SK-N-SH (cell line): Measurements from ENCODE around the gene SLC14A1. TPM values are rescaled to one million over a fixed set of nuclear protein-coding genes. Genes with fewer than 3 reads are reported as not detected.

ENCODE experiments used
- CTCF ChIA-PET: fragments of 300-600, 350-600 bp; formaldehyde crosslinking; extraction: SDS; loops from one replicate; lab custom pipeline; 2021; lab: Yijun Ruan, JAX
- POLR2A ChIA-PET: fragments of 350-600 bp; sonication (Branson Sonifier 250); formaldehyde crosslinking; extraction: SDS; loops from one replicate; lab custom pipeline; 2020; ENCODE audit warnings: antibody characterized with exemption, inconsistent platforms; lab: Yijun Ruan, JAX
- DNase-seq: peaks from one replicate; pipeline ENCODE4 v3.0.0; 2012
- H2AFZ ChIP-seq: fragments of 200-600 bp; sonication (generic); 2 replicates; pipeline ENCODE4 v1.8.1; 2016; ENCODE audit warnings: antibody characterized with exemption, mild to moderate bottlenecking, low read depth
- H3F3A ChIP-seq: fragments of 200-600 bp; sonication (generic); replicated peaks from 2 replicates; pipeline ENCODE3; 2016; ENCODE audit warnings: antibody characterized with exemption, mild to moderate bottlenecking; ENCODE audit not compliant: insufficient read depth
- H3K27ac ChIP-seq, 2 experiments: fragments of 200-500 bp in 1 of 2; fragments of 200-600 bp in 1 of 2; sonication (Bioruptor generic) in 1 of 2; sonication (generic), shearing (Covaris generic) in 1 of 2; 2 replicates each; pipeline versions ENCODE4 v1.5.1 to v1.6.1; 2014 to 2016; ENCODE audit warnings: low read depth in 2 of 2, inconsistent platforms in 1 of 2, low read length in 1 of 2, mild to moderate bottlenecking in 1 of 2, mixed read lengths in 1 of 2
- H3K27me3 ChIP-seq: fragments of 200-600 bp; sonication (generic), shearing (Covaris generic); 2 replicates; pipeline ENCODE4 v1.6.1; 2016; ENCODE audit warnings: mixed run types; ENCODE audit not compliant: insufficient read depth
- H3K36me3 ChIP-seq, 2 experiments: fragments of 200-500 bp in 1 of 2; fragments of 200-600 bp in 1 of 2; sonication (Bioruptor generic) in 1 of 2; sonication (generic) in 1 of 2; replicated peaks in 1 of 2; 2 replicates each; pipeline versions ENCODE3 to v1.5.1; 2014 to 2016; ENCODE audit warnings: low read length in 1 of 2, mild to moderate bottlenecking in 1 of 2; ENCODE audit not compliant: insufficient read depth in 2 of 2, control insufficient read depth in 1 of 2
- H3K4me1 ChIP-seq, 2 experiments: fragments of 200-500 bp in 1 of 2; fragments of 200-600 bp in 1 of 2; sonication (Bioruptor generic) in 1 of 2; sonication (generic), shearing (Covaris generic) in 1 of 2; 2 replicates each; pipeline versions ENCODE4 v1.5.1 to v1.6.1; 2014 to 2016; ENCODE audit warnings: low read depth in 1 of 2, low read length in 1 of 2, mixed run types in 1 of 2; ENCODE audit not compliant: insufficient read depth in 2 of 2, control insufficient read depth in 1 of 2
- H3K4me2 ChIP-seq: fragments of 200-600 bp; sonication (generic), shearing (Covaris generic); 2 replicates; pipeline ENCODE4 v1.6.1; 2017; ENCODE audit warnings: mixed run types
- H3K4me3 ChIP-seq, 2 experiments: fragments of 200-500 bp in 1 of 2; fragments of 200-600 bp in 1 of 2; sonication (Bioruptor generic) in 1 of 2; sonication (generic), shearing (Covaris generic) in 1 of 2; 2 replicates each; pipeline versions ENCODE4 v1.5.1 to v1.8.1; 2014 to 2016; ENCODE audit warnings: low read depth in 2 of 2, inconsistent platforms in 1 of 2, low read length in 1 of 2, mild to moderate bottlenecking in 1 of 2, mixed read lengths in 1 of 2, moderate library complexity in 1 of 2
- H3K79me2 ChIP-seq: fragments of 200-600 bp; sonication (generic); 2 replicates; pipeline ENCODE4 v1.8.1; 2017; ENCODE audit warnings: mild to moderate bottlenecking; ENCODE audit not compliant: insufficient read depth
- H3K9ac ChIP-seq: fragments of 200-600 bp; sonication (generic); 2 replicates; pipeline ENCODE4 v1.6.1; 2017; ENCODE audit warnings: mixed run types
- H3K9me2 ChIP-seq: fragments of 200-600 bp; sonication (generic); 2 replicates; pipeline ENCODE4 v1.6.1; 2017; ENCODE audit warnings: mixed run types
- H3K9me3 ChIP-seq: fragments of 200-600 bp; sonication (generic); 2 replicates; pipeline ENCODE4 v1.6.1; 2017; ENCODE audit warnings: mixed run types, mild to moderate bottlenecking, moderate library complexity
- H4K20me1 ChIP-seq: fragments of 200-600 bp; sonication (generic); 2 replicates; pipeline ENCODE4 v1.6.1; 2017; ENCODE audit warnings: mild to moderate bottlenecking, mixed run types; ENCODE audit not compliant: insufficient read depth
- CHD2 ChIP-seq: fragments of 150-350 bp; IDR thresholded peaks from 2 replicates; pipeline ENCODE4 v1.6.1; 2018; ENCODE audit warnings: low read length; ENCODE audit not compliant: partially characterized antibody
- CTCF ChIP-seq: fragments of 200-600 bp; sonication (generic); IDR thresholded peaks from 2 replicates; pipeline ENCODE4 v1.6.1; 2017; ENCODE audit warnings: antibody characterized with exemption, mild to moderate bottlenecking, moderate library complexity
- EZH2phosphoT487 ChIP-seq: fragments of 200-600 bp; sonication (generic); IDR thresholded peaks from 2 replicates; pipeline ENCODE4 v1.6.1; 2017; ENCODE audit warnings: low read depth, mixed run types, mild to moderate bottlenecking, antibody characterized with exemption, moderate library complexity, borderline replicate concordance
- FOSL2 ChIP-seq: IDR thresholded peaks from 2 replicates; pipeline ENCODE4 v1.4.0; 2012; ENCODE audit warnings: low read depth, mild to moderate bottlenecking, moderate library complexity, borderline replicate concordance
- IRF3 ChIP-seq: fragments of 150-350 bp; IDR thresholded peaks from 2 replicates; pipeline ENCODE4 v1.6.1; 2016; ENCODE audit warnings: mild to moderate bottlenecking, low read depth, low read length
- NRF1 ChIP-seq: IDR thresholded peaks from 2 replicates; pipeline ENCODE4 v1.6.1; 2012; ENCODE audit warnings: low read depth, mild to moderate bottlenecking, low read length
- PBX3 ChIP-seq: IDR thresholded peaks from 2 replicates; pipeline ENCODE4; 2012
- POLR2AphosphoS5 ChIP-seq: IDR thresholded peaks from 2 replicates; pipeline ENCODE4 v1.6.1; 2012; ENCODE audit warnings: low read depth, low read length
- RFX5 ChIP-seq: IDR thresholded peaks from 2 replicates; pipeline ENCODE4 v1.6.1; 2012; ENCODE audit warnings: mild to moderate bottlenecking, improper control_type of control experiment, low read length
- SIN3A ChIP-seq: IDR thresholded peaks from 2 replicates; pipeline ENCODE4 v1.6.1; 2012; ENCODE audit warnings: low read depth, mild to moderate bottlenecking, low read length, moderate library complexity, borderline replicate concordance
- TAF1 ChIP-seq: IDR thresholded peaks from 2 replicates; pipeline ENCODE4 v1.6.1; 2012; ENCODE audit warnings: low read depth, mild to moderate bottlenecking, low read length, moderate library complexity, borderline replicate concordance
- TCF12 ChIP-seq: IDR thresholded peaks from 2 replicates; pipeline ENCODE4 v1.4.0; 2012
- TEAD4 ChIP-seq: IDR thresholded peaks from 2 replicates; pipeline ENCODE4 v1.4.0; 2012; ENCODE audit warnings: mild to moderate bottlenecking, borderline replicate concordance; ENCODE audit not compliant: insufficient read depth
- WGBS: methylation state at CpG from one replicate; pipeline ENCODE4 v1.1.6; 2017; ENCODE audit warnings: low lambda C conversion rate; 5-methylcytosine and 5-hydroxymethylcytosine counted together
- polyA plus RNA-seq, 3 experiments: library from polyadenylated mRNA; depleted of rRNA; stranded (reverse); fragments of >200 nt; gene quantifications; 2 replicates each; pipeline ENCODE4 v1.2.3, GENCODE V29; 2012
- TF ChIP-seq, protein P1 (sequence below): IDR thresholded peaks from 2 replicates; pipeline ENCODE4 v1.4.0; 2012; ENCODE audit warnings: low read depth, borderline replicate concordance
- TF ChIP-seq, protein P2 (sequence below): fragments of 150-350 bp; IDR thresholded peaks from 2 replicates; pipeline ENCODE4 v1.6.1; 2017; ENCODE audit warnings: antibody characterized with exemption, low read length, low read depth, borderline replicate concordance
- TF ChIP-seq, protein P3 (sequence below): IDR thresholded peaks from 2 replicates; pipeline ENCODE4 v1.6.1; 2012; ENCODE audit warnings: mild to moderate bottlenecking, low read depth, low read length, moderate library complexity
- TF ChIP-seq, protein P4 (sequence below): IDR thresholded peaks from 2 replicates; pipeline ENCODE4 v1.4.0; 2012; ENCODE audit warnings: low read depth

SLC14A1 gene
- polyA plus RNA-seq, 1 of the 3 experiments (the other 2 are of a cell fraction): 2.4 TPM

GRCh38 chr18:45745817-45746461, 22.0 kb downstream of the SLC14A1 start:
- H3K9me2 ChIP-seq: no peaks in the 10 kb centered on the region
- no peak overlapping the region for H3K4me3 ChIP-seq
- H3K4me2 ChIP-seq: no peak overlapping the region
- TF ChIP-seq CHD2 (no peak), POLR2AphosphoS5 (no peak), FOSL2 (no peak), EZH2phosphoT487 (no peak), TAF1 (no peak), TEAD4 (no peak), SIN3A (no peak), PBX3 (no peak), IRF3 (no peak), CTCF (no peak), TCF12 (no peak), RFX5 (no peak), NRF1 (no peak)
- TF ChIP-seq, protein P1, sequence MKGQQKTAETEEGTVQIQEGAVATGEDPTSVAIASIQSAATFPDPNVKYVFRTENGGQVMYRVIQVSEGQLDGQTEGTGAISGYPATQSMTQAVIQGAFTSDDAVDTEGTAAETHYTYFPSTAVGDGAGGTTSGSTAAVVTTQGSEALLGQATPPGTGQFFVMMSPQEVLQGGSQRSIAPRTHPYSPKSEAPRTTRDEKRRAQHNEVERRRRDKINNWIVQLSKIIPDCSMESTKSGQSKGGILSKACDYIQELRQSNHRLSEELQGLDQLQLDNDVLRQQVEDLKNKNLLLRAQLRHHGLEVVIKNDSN: no peak
- TF ChIP-seq, protein P2, sequence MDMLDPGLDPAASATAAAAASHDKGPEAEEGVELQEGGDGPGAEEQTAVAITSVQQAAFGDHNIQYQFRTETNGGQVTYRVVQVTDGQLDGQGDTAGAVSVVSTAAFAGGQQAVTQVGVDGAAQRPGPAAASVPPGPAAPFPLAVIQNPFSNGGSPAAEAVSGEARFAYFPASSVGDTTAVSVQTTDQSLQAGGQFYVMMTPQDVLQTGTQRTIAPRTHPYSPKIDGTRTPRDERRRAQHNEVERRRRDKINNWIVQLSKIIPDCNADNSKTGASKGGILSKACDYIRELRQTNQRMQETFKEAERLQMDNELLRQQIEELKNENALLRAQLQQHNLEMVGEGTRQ: no peak
- TF ChIP-seq, protein P3, sequence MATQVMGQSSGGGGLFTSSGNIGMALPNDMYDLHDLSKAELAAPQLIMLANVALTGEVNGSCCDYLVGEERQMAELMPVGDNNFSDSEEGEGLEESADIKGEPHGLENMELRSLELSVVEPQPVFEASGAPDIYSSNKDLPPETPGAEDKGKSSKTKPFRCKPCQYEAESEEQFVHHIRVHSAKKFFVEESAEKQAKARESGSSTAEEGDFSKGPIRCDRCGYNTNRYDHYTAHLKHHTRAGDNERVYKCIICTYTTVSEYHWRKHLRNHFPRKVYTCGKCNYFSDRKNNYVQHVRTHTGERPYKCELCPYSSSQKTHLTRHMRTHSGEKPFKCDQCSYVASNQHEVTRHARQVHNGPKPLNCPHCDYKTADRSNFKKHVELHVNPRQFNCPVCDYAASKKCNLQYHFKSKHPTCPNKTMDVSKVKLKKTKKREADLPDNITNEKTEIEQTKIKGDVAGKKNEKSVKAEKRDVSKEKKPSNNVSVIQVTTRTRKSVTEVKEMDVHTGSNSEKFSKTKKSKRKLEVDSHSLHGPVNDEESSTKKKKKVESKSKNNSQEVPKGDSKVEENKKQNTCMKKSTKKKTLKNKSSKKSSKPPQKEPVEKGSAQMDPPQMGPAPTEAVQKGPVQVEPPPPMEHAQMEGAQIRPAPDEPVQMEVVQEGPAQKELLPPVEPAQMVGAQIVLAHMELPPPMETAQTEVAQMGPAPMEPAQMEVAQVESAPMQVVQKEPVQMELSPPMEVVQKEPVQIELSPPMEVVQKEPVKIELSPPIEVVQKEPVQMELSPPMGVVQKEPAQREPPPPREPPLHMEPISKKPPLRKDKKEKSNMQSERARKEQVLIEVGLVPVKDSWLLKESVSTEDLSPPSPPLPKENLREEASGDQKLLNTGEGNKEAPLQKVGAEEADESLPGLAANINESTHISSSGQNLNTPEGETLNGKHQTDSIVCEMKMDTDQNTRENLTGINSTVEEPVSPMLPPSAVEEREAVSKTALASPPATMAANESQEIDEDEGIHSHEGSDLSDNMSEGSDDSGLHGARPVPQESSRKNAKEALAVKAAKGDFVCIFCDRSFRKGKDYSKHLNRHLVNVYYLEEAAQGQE: no peak
- TF ChIP-seq, protein P4, sequence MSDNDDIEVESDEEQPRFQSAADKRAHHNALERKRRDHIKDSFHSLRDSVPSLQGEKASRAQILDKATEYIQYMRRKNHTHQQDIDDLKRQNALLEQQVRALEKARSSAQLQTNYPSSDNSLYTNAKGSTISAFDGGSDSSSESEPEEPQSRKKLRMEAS: no peak
- ChIA-PET POLR2A (no interaction called here), CTCF (interaction anchor here (0.6 kb wide), 1 partner anchor 1309 kb away, joined by 3 read pairs; no protein-coding TSS in a partner anchor)
- H3K9ac ChIP-seq: no peak overlapping the region
- no peaks in the 10 kb centered on the region for H3K27me3 ChIP-seq
- no peaks in the 10 kb centered on the region for H3K9me3 ChIP-seq
- DNase-seq: no peak
- no peak overlapping the region for H2AFZ ChIP-seq
- no peaks in the 10 kb centered on the region for H3F3A ChIP-seq
- no peaks in the 10 kb centered on the region for H3K79me2 ChIP-seq
- H3K36me3 ChIP-seq: no peaks in the 10 kb centered on the region
- H3K27ac ChIP-seq: no peak overlapping the region
- 66% methylated on average over 5 of the region's 5 CpGs for WGBS
- H3K4me1 ChIP-seq: peaks cover 1 to 9% of the 10 kb centered on the region in 2 experiments; a peak in 1 of 4 replicates
- H4K20me1 ChIP-seq: no peaks in the 10 kb centered on the region
